HFFc6 (cell line): ENCODE measurements around the gene TP53TG5. TPM values are rescaled to one million over a fixed set of nuclear protein-coding genes. Genes with fewer than 3 reads are reported as not detected.

Experiments used
- DNase-seq: peaks from one replicate; pipeline ENCODE4 v3.0.0-alpha.2; 2018
- H3K27ac Mint-ChIP-seq: 2 replicates; pipeline ENCODE4 v1.8.0; 2020; ENCODE audit warnings: mild to moderate bottlenecking, mixed read lengths
- H3K27me3 Mint-ChIP-seq: 2 replicates; pipeline ENCODE4 v1.8.0; 2021; ENCODE audit warnings: mild to moderate bottlenecking, moderate library complexity, mixed read lengths; ENCODE audit not compliant: insufficient read depth
- H3K36me3 Mint-ChIP-seq: 2 replicates; pipeline ENCODE4 v1.8.0; 2021; ENCODE audit warnings: low read depth, mixed read lengths
- H3K4me1 Mint-ChIP-seq: 2 replicates; pipeline ENCODE4 v1.8.0; 2020; ENCODE audit warnings: low read depth, mixed read lengths
- H3K4me3 Mint-ChIP-seq: 2 replicates; pipeline ENCODE4 v1.8.0; 2020; ENCODE audit warnings: mild to moderate bottlenecking, moderate library complexity, mixed read lengths
- H3K9me3 Mint-ChIP-seq: 2 replicates; pipeline ENCODE4 v1.8.0; 2020; ENCODE audit warnings: mild to moderate bottlenecking, mixed read lengths
- CTCF ChIP-seq: fragments of 200-600 bp; sonication (generic); IDR thresholded peaks from 2 replicates; pipeline ENCODE4 v1.5.0; 2021; ENCODE audit warnings: antibody characterized with exemption, mild to moderate bottlenecking
- total RNA-seq, 6 experiments: library from RNA; stranded (reverse); fragmentation: NEBNext Ultra II Directional; extraction: Animal tissue kit (Norgen Biotek cat#: 25700); gene quantifications; 2 replicates in 1 of 6; 3 replicates in 5 of 6; pipeline ENCODE4 v1.2.3, GENCODE V29; 2021

TP53TG5 gene
- total RNA-seq, 6 experiments from 2014 or later = not detected

DNA sequence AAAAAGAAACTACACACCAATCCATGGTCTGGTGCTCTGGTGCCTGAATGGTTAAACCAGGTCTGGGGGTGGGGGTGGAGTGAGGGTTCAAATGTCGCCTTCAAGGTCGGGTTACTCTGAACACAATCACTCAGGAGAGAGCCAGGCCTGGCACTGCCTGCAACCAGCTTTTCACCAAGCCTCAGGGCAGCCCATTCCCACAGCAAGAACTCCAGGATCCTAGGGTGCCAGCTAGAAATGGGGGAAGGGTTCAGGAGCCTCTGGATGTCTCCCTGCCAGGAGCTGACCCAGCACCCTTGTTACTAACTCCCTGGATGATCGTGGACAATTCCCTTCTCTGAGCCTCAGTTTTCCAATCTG lies 36.6 kb downstream of the TP53TG5 start:
- no peak for TF ChIP-seq CTCF
- no peak for DNase-seq
- H3K9me3 Mint-ChIP-seq = no peaks in the 10 kb centered on the region
- H3K4me1 Mint-ChIP-seq = peaks cover 100% of the 10 kb centered on the region
- peak overlapping the region; percentile 94 for H3K27ac Mint-ChIP-seq
- no peaks in the 10 kb centered on the region; the same call in none of the 2 replicates for H3K27me3 Mint-ChIP-seq
- peaks cover 38% of the 10 kb centered on the region for H3K36me3 Mint-ChIP-seq
- peak overlapping the region; percentile 99 for H3K4me3 Mint-ChIP-seq

GRCh38 chr20:45340951-45341350 lies 37.2 kb downstream of the TP53TG5 start:
- no peak overlapping the region for H3K4me3 Mint-ChIP-seq
- no peaks in the 10 kb centered on the region for H3K9me3 Mint-ChIP-seq
- peak overlapping the region; percentile 94 for H3K27ac Mint-ChIP-seq
- no peaks in the 10 kb centered on the region; the same call in none of the 2 replicates for H3K27me3 Mint-ChIP-seq
- H3K36me3 Mint-ChIP-seq = peaks cover 40% of the 10 kb centered on the region
- no peak for DNase-seq
- no peak for TF ChIP-seq CTCF
- H3K4me1 Mint-ChIP-seq = peaks cover 100% of the 10 kb centered on the region

- peaks cover 45% of the 10 kb centered on the region for H3K36me3 Mint-ChIP-seq
- no peak for DNase-seq
- H3K4me1 Mint-ChIP-seq = peaks cover 100% of the 10 kb centered on the region
- no peaks in the 10 kb centered on the region for H3K9me3 Mint-ChIP-seq
- peak overlapping the region; percentile 20; the same call in 1 of the 2 replicates for H3K4me3 Mint-ChIP-seq
- TF ChIP-seq CTCF = no peak
- peak overlapping the region; percentile 99 for H3K27ac Mint-ChIP-seq
- H3K27me3 Mint-ChIP-seq = peaks cover 3% of the 10 kb centered on the region
Observed at GRCh38 chr20:45340236-45340847, 37.8 kb downstream of the TP53TG5 start.

DNA sequence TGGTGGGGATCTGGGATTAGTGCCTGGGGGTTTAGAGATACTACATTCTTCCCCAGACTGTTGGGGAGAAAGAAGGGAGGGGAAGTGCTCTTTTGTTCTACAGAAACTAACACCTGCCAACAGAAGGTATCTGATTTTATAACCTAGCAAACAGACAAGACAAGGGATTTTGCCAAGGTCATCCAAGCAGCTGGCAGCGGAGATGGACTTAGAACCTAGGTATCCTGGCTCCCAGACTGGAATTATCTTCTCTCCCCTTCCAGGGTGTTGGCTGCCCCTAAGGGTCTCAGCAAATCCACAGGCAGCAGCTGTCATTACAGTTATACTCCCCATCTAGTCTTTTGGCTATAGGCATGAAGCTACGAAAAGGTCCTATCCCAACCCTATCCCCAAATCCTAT lies 38.3 kb downstream of the TP53TG5 start:
- TF ChIP-seq CTCF = no peak
- Mint-ChIP-seq H3K9me3 (no peaks in the 10 kb centered on the region), H3K36me3 (peaks cover 45% of the 10 kb centered on the region), H3K27ac (peak overlapping the region; percentile 99), H3K4me1 (peaks cover 98% of the 10 kb centered on the region), H3K27me3 (peaks cover 3% of the 10 kb centered on the region), H3K4me3 (no peak overlapping the region)
- DNase-seq = no peak

- TF ChIP-seq CTCF = no peak
- Mint-ChIP-seq H3K4me1 (peaks cover 91% of the 10 kb centered on the region), H3K9me3 (no peaks in the 10 kb centered on the region), H3K36me3 (peaks cover 44% of the 10 kb centered on the region), H3K27me3 (peaks cover 3% of the 10 kb centered on the region), H3K27ac (peak overlapping the region; percentile 99), H3K4me3 (peak overlapping the region; percentile 22)
- DNase-seq = no peak
Observed at GRCh38 chr20:45339084-45339483, 39.0 kb downstream of the TP53TG5 start.
